HG03442 (cell line): ENCODE data around the gene BOLA3.
"Not testable (repeated sequence)": the region's sequence is repeated elsewhere in the genome, so short reads cannot be mapped to it uniquely, and the experiment has no call there.

Experiments used
- ATAC-seq: cut with Tn5 transposase; IDR thresholded peaks from one replicate; pipeline ENCODE4 v1.9.1; 2021; ENCODE audit warnings: mild to moderate bottlenecking, moderate library complexity; ENCODE audit not compliant: unreplicated experiment

Gene BOLA3

DNA sequence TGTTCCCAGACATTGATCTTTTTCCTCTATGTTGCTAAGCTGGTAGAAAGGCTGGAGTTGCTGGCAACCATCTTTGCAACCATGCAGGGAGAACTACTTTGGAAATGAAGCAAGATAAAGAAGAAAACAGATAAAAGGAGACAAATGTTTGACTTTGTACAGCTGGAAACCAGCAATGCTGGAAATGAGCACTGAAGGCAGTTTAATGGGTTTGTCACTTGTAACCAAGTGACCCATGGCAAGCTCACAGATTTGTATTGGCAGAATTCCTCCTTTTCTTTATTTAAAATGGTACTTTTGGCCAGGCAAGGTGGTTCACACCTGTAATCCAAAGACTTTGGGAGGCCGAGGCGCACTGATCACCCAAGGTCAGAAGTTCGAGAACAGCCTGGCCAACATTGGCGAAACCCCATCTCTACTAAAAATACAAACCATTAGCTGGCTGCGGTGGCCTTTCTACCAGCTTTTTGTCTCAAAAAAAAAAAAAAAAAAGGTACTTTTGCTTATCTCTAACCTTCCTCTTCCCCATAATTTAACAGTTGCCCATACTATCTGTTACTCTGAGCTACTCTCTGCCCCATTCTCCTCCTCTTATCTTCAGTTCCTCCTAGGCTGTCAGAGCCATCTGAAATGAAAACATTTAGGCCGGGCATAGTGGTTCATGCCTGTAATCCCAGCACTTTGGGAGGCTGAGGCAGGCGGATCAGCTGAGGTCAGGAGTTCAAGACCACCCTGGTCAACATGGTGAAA, 2.0 kb upstream of the BOLA3 start:
- ATAC-seq, result no peak

DNA sequence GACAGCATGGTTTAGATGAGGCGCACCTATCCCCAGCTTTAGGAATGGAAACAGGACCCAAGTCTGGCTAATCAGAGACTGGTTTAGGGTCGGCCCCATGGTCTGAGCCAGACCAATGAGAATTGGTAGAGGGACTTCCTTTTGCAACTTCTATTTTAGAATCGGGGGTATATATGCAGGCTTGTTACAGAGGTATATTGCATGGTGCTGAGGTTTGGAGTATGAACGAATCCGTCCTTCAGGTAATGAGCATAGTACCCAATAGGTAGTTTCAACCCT, 1.5 kb upstream of the BOLA3 start:
- ATAC-seq, result no peak

DNA sequence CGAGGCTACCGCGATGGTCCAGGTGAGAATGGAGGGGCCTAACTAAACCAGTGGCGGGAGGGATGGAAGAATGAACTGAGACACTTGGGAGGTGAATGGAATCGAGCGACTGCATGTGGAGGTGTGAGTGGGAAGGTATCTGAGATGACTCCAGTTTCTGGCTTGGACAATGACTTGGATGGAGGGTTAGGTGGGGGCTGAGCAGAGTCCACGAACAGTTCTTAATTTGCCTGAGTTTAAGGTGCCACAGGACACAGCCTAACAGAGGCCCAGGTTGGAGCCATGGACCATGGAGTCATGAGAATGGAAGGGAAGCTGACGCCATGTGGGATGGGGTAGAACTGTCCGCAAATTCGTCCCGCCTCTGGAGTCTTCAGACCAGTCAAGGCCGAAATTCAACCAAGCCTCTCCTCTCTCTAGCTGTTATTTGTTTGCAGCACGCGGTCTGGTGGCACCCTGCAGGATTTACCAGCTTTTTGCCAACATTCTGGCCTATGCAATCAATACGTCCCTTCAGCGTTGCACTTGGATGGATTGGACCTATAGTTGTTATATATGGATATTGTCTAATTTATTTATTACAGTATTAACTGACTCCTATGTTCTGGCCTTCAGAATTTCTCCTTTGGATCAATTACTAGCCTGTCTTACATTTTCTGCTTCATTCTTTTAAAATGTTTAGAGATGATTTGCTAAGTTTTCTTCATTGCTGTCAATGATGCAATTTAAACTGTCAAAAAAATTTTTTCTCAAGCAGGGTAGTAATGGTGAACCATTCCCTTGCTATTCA, 940 bp upstream of the BOLA3 start:
- peak; percentile 4 for ATAC-seq

DNA sequence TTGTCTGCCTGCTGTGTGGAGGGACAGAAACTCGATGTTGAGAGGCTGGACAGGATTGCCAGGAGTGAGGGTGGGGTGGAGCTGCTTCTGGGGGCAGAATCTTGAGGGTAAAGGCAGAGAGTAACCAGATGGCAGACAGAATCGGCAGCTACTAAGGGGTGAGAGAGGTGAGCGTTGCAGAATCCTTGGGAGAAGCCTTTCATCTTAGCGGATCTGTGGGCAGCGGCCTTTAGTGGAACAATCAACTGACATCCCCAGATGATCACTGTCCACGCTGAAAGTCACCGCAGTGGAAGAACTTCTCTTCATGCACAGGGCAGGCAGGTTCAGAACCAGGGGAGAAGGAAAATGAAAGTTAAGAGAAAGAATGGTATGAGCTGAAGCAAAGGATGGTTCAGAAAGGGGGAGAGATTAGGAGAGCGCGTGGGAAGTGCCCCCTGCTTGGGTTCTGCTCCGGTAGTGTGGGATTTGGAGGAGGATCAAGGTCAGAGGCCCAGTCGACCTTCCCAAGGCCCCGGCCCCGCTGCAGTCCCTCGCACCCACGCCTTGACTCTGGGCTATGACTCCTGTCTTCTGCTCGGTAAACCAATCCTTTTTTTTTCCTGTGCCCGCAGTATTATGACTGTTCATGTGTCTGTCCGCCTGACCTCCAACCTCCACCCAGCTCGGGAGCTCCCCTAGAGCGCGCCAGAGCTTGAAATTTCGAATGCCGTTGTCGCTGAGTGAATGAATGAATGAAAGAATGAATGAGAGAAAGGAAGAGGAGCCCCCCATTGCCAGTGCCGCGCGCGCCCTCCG, 584 bp downstream of the BOLA3 start:
- ATAC-seq, result peak; percentile 30

DNA sequence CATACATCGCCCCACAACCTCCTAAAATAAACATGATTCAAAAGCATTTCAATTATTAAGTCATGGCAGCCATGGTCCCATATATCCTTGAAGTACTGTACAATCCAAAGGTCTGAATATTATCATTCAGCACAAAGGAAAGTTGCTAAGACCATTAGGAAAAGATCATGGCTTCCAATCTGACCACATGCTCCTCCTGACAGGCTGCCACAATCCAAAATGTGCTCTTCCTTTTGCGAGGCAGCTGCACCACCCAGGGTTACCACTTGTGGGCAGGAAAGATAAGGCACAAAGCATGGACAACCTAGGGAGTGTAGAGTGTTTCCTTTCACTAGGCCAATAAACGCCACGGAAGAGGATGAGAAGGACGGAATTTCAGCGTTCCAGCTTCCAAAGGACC, 5.4 kb downstream of the BOLA3 start:
- ATAC-seq, result no peak

DNA sequence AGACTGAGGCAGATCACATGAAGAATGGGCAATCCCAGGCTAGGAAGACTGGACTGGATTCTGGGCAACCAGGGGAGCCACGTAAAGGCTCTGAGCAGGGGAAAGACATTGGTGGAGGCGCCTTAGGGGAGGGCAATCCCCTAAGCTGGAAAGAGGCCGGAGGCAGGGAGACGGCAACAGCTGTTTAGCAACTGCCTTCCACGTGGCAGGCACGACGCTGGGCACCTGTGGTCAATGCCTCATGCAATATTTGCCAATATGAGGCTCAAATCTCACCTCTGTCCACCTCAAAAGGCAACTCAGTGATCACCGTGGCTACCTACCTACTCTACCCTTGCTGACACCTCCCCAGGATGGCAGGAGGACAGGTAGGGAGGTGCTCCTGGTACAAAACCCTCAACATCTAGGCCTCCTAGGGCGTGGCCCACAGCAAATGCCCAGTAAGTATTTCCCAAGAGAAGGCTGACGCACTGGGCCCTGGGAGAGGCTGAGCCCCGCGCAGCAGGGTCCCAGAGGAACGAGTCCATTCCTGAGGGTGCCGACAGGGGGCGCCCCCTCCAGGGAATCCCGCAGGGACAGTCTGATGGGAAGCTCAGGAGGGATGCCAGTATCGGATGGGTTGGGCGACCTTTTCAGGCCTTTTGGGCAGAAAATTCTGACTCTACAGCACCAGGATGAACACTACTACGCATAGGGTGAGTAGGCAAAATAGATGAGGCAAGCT, 8.9 kb downstream of the BOLA3 start:
- no peak for ATAC-seq

DNA sequence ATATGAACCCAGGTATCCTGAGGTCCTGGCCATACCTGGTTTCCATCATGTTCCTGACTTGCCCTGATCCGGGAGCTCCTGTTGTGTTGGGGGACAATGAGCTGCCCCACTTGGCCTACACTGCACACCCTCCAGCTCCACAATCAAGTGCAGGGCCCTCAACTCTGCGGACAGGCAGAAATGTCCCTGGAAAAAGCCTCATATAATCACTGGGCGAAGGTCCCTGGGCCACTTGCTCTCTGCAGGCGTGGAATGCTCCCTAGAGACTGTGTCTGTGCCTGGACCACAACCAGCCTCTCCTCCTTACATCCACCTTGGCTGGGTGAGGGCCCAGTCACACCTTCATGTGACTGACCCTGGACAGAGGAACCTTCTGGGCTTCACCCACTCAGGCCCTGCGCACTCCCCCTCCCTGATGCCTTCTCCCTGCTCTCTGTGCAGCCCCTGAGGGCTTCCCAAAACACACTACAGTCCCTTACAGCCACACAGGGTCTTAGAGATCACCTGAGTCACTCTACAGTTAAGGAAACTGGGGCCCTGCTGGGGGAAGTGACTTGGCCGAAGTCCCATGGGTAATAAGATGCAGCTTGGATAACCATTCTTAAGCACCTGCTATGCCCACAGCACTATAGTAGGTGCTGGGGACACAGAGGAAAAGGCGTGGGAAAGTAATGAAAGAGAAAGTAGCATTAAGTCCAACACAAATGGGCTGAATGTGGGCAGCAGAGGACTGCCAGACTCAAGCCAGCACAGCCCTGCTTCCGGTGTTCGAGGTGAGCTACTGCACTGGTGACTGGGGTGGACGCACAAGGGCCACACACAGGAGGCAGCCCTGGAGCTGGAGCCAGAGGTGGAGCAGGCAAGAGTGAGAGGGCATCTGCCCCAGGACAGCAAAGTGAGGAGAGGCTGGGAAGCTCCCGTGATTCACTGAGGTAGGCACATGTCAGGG, 9.8 kb downstream of the BOLA3 start:
- ATAC-seq, result no peak

DNA sequence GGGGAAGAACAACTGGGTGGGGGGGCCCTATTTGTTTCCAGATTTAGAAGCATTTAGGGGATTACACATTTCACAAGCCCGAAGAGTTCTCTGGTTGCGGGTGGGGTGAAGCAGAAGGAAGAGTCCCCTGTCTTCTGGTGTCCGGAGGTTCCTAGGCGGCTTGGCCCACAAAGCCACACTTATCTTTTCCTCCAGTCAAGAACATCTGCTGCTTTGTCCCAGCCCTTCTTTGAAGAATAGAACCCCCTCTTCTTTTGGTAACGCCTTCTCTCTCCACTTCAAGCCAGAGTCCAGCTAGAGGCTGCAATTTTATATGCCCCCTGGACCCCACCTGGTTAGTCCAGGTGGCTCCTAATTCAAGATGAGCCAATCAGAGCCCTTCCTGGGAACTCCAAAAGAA, 15.8 kb downstream of the BOLA3 start:
- ATAC-seq, result no peak

DNA sequence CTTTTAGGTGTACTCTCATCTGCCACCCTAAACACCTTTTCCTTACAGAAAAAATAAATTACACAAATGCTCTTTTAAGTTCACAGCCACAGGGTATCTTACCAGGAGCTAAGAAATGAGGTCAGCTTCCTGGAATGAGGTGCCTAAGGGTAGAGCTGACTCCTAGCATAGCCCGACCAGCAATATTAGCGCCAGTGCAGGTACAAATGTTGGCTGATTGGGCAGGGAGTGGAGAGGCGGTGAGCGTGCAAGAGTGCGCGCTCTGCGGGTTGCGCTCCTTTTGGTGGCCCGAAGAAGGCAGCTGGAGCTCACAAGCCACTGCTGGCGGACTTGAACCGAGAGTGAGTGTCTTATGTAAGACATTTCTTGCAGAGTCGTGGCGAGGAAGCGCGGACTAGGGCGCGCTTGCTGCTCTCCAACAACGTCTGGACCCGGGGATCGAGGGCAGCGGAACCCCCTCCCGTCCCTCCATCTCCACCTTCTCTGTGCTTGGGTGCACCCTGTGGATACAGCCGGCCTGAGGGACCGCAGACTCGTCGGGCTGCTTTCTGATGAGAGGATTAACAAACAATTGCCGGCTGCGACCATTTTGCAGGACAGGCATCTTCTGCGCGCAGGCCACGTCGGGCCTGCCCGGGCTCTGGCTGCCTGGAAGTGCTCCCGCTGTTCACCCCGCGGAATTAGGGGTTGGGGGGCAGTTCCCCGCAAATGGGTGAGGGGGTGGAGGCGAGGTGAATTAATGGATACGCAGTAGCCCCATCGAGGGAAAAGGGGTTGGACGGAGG, 17.3 kb downstream of the BOLA3 start:
- ATAC-seq, result no peak

DNA sequence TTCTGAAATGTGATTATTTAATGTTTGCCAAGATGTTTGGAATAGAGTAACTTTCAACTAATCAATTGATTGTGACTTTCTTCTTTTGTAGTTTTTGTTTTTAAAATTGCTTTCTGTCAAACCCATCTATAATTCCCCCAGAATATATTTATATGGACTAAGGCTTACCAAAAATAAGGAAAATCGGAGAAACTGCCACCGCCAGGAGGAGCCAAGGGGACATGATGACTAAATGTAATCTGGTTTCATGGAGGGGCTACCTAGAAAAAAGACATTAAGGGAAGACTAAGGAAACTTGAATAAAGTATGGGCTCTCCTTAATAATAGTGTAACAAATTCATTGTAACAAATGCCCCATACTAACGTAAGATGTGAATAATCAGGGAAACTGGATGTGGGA, 19.5 kb downstream of the BOLA3 start:
- no peak for ATAC-seq

DNA sequence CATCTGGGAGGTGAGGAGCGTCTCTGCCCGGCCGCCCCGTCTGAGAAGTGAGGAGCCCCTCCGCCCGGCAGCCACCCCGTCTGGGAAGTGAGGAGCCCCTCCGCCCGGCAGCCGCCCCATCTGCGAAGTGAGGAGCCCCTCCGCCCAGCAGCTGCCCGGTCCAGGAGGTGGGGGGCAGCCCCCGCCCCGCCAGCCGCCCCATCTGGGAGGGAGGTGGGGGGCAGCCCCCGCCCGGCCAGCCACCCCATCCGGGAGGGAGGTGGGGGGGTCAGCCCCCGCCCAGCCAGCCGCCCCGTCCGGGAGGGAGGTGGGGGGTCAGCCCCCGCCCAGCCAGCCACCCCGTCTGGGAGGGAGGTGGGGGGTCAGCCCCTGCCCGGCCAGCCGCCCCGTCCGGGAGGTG, 23.8 kb downstream of the BOLA3 start:
- ATAC-seq, result not testable (repeated sequence)

DNA sequence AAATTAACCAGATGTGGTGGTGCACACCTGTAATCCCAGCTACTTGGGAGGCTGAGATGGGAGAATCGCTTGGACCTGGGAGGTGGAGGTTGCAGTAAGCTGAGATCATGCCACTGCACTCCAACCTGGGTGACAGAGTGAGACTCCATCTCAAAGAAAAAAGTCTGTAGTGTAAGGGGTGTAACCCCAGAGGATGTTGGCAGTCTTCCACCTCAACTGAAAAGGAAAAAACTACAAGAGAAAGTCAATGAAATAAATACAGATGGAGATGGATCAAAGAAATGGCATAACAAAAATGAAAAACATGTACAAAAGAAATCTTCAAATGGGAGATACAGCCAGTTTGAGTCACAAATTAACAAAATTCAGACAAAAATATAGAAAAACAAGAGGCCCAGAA, 25.9 kb downstream of the BOLA3 start:
- ATAC-seq, result not testable (repeated sequence)

DNA sequence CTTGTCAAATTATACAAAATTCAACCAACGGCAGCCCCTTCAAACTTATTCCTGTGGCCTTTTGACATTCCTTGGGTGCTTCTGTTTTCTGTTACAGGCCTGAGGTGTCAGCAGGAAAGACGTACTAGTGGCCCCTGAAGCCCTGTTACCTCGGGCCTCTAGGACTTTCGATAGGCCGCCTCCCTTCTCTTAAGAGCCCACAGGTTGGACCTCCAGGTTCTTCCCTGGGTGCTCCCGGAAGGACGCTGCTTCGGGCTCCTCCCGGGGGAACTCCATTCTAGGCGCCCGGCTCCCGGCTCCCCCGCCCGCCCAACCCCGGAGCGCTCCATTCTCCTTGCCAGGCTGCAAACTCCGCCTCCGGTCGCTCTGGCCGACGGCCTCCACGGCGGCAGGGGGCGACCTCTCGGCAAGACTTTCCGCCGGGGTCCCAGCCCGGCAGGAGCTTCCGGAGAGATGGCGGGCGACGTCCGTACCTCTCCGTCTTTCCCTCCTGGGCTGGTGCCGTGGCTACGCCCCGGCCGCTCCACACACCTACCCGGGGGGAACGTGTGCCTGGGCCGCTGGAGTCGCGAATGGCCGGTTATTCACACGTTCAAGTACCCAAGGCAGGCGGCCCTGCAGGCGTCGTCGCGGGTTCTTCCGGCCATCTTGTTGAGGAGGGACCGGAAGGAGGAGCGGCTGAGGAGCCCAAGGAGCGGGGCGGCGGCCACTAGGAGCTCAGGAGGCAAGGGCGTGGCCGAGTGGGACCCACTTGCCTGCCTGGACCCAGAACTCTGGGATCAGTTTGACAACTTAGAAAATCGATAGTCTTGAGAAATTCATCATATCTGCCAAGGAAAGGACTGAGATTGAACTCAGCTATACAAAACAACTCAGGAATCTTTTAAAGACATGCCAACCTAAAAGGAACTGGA, 27.5 kb downstream of the BOLA3 start:
- ATAC-seq, result peak; percentile 89

DNA sequence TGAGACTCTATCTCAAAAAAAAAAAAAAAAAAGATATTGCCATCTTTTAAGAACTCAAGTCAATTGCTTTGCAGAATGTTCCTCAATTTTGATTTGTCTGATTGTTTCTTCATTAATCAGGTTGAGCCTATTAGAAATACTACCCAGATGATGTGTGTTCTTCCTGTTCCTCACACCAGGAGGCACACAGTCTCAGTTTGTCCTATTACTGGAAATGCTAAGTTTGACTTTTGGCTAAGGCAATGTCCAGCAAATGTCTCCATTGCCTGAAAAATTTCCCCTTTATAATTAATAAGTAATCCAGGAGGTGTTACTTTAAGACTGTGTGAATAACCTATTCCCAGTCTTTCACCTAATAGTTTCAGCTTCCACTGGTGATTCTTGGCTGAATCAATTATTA, 28.4 kb downstream of the BOLA3 start:
- ATAC-seq, result no peak

DNA sequence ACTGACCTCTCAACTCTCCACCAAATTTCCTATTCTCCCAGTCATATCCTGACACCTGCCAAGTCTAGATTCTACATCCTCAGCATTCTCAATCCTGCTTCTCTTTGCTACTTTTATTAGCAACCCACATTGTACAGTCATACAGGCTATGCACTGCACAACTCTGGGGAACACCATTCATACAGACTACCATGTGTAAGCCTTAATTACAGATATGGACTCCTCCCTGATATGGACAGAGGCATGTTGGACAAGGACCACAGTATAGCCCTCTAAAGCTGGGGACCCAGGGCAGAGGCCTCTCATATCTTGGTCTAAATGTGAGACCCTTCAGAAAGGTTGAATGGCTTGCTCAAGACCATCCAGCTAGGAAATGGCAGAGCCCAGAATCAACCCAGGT, 36.3 kb downstream of the BOLA3 start:
- no peak for ATAC-seq

DNA sequence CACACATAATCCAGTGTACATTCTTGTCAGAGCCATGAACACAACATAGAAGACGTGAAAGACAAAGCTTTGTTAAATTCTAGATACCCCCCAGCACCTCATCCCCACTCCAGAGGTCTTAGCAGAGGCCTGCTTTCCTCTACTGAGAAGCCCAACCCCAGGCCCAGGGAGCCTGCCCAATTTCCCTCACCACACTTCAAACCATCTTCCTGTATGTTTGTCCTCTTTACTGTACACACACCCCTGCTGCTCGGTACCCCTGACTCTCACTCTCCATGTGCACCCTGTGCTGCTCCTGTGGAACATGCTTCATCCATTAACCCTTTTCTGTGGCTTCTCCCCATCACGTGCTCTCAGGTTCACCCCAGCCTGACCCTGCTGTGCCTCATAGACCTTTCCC, 37.2 kb downstream of the BOLA3 start:
- ATAC-seq, result no peak

DNA sequence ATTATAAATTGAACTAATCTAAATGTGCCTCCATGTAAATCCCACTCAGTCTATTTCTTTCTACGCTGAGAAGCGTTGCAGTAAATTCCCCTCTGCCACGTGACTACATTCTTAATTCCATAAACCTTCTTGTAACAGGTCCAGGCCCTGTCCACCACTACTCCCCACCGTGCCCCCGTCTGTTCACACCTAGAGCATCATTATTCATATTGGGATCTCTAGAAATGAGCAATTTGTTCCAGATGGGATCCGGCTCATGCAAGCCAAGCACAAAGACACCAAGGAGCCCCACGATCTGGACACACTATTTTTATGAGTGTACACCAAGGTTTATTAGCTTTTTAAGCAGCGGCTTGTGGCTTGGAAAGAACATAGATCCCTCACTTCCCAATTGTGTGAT, 38.2 kb downstream of the BOLA3 start:
- ATAC-seq, result no peak

DNA sequence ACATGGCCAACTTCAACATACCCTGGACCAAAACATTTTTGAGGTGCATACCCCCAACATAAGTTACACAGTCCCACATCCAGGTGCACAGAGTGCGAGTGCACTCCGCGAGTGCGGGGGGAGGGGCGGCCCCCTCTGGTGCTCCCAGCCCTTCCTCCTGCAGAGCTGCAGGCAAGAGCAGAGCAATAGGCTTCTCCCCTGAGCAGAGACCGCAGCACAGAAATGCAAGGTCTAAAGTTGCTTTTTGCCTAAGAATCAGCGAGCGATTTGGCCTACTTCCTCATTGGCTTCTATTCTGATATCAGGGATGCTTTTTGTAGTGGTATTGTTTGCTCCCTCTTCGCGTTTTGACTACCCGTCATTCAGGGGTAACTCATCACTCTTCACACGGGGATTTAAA, 40.6 kb downstream of the BOLA3 start:
- no peak for ATAC-seq
